K562 (cell line): ENCODE data around the gene COL5A3. TPM values are rescaled to one million over a fixed set of nuclear protein-coding genes. Genes with fewer than 3 reads are reported as not detected.

Source experiments
- CHD4 ChIP-seq: fragments of 200-600 bp; sonication (generic); IDR thresholded peaks from 3 replicates; pipeline ENCODE4 v1.6.1; 2012; ENCODE audit warnings: low read depth, mild to moderate bottlenecking, mixed read lengths, low read length, inconsistent platforms; ENCODE audit not compliant: insufficient read depth, insufficient replicate concordance, poor library complexity, severe bottlenecking
- DPF2 ChIP-seq: fragments of 450-650 bp; IDR thresholded peaks from 2 replicates; pipeline ENCODE4 v1.6.1; 2016
- E2F6 ChIP-seq, 2 experiments: IDR thresholded peaks; 2 replicates each; pipeline ENCODE4 v1.6.1; 2011; ENCODE audit warnings: borderline replicate concordance in 1 of 2, control low read depth in 1 of 2, low read depth in 1 of 2, low read length in 1 of 2, mild to moderate bottlenecking in 1 of 2, mixed read lengths in 1 of 2, moderate library complexity in 1 of 2; ENCODE audit not compliant: insufficient read depth in 1 of 2, insufficient read length in 1 of 2, poor library complexity in 1 of 2, severe bottlenecking in 1 of 2; ENCODE audit errors: extremely low read depth in 1 of 2
- ELF4 ChIP-seq: fragments of 450-650 bp; formaldehyde crosslinking; IDR thresholded peaks from 2 replicates; pipeline ENCODE4 v1.4.0; 2022; ENCODE audit warnings: missing genetic modification characterization
- EP300 ChIP-seq: IDR thresholded peaks from 2 replicates; pipeline ENCODE4 v1.6.1; 2012; ENCODE audit warnings: low read length, improper control_type of control experiment
- EP400 ChIP-seq: fragments of 450-650 bp; IDR thresholded peaks from 2 replicates; pipeline ENCODE4 v1.6.1; 2017; ENCODE audit warnings: antibody characterized with exemption, mild to moderate bottlenecking, moderate library complexity
- HMG20A ChIP-seq: fragments of 450-650 bp; formaldehyde crosslinking; conservative IDR thresholded peaks from 2 replicates; pipeline ENCODE4 v1.4.0; 2020; ENCODE audit warnings: mild to moderate bottlenecking, mixed read lengths
- KAT7 ChIP-seq: sonication (generic); formaldehyde crosslinking; IDR thresholded peaks from 2 replicates; pipeline ENCODE4 v1.8.0; 2022; ENCODE audit warnings: missing genetic modification reagents, mild to moderate bottlenecking, borderline replicate concordance
- KAT8 ChIP-seq: fragments of 450-650 bp; IDR thresholded peaks from 2 replicates; pipeline ENCODE4 v1.6.1; 2016; ENCODE audit warnings: low read depth, mild to moderate bottlenecking
- MAFK ChIP-seq: IDR thresholded peaks from 2 replicates; pipeline ENCODE4 v1.6.1; 2011; ENCODE audit warnings: low read length, improper control_type of control experiment
- MAX ChIP-seq: sonication (generic); formaldehyde crosslinking; IDR thresholded peaks from 2 replicates; pipeline ENCODE4 v1.9.0; 2022; ENCODE audit warnings: mild to moderate bottlenecking, missing genetic modification reagents
- MED1 ChIP-seq: sonication (generic); formaldehyde crosslinking; IDR thresholded peaks from 2 replicates; pipeline ENCODE4 v1.8.1; 2023; ENCODE audit warnings: missing genetic modification reagents, borderline replicate concordance
- MEIS2 ChIP-seq: fragments of 450-650 bp; IDR thresholded peaks from 2 replicates; pipeline ENCODE4 v1.6.1; 2014; ENCODE audit warnings: mild to moderate bottlenecking; ENCODE audit not compliant: partially characterized antibody
- MLLT1 ChIP-seq, 2 experiments: fragments of 450-650 bp; IDR thresholded peaks; 2 replicates each; pipeline ENCODE4 v1.6.1; 2016
- MTF1 ChIP-seq: fragments of 250-450 bp; sonication (Bioruptor Pico); IDR thresholded peaks from 2 replicates; pipeline ENCODE4 v1.9.0; 2021; ENCODE audit warnings: moderate library complexity, mild to moderate bottlenecking, inconsistent platforms, borderline replicate concordance
- RB1 ChIP-seq: fragments of 450-650 bp; IDR thresholded peaks from 2 replicates; pipeline ENCODE4 v1.6.1; 2017; ENCODE audit warnings: low read depth, mild to moderate bottlenecking
- SP1 ChIP-seq: sonication (generic); formaldehyde crosslinking; IDR thresholded peaks from 2 replicates; pipeline ENCODE4 v1.8.1; 2022; ENCODE audit warnings: mild to moderate bottlenecking, missing genetic modification reagents
- TFAP4 ChIP-seq: sonication (generic); formaldehyde crosslinking; IDR thresholded peaks from 2 replicates; pipeline ENCODE4 v1.8.0; 2022; ENCODE audit warnings: missing genetic modification reagents, mild to moderate bottlenecking, moderate library complexity, borderline replicate concordance
- THAP7 ChIP-seq: fragments of 250-450 bp; sonication (Bioruptor Pico); IDR thresholded peaks from 2 replicates; pipeline ENCODE4 v1.5.0; 2021
- YY1 ChIP-seq, 3 experiments: IDR thresholded peaks; 2 replicates each; pipeline ENCODE4 v1.6.1; 2011; ENCODE audit warnings: low read length in 2 of 3, mild to moderate bottlenecking in 2 of 3, moderate library complexity in 2 of 3, borderline replicate concordance in 1 of 3, control low read depth in 1 of 3, low read depth in 1 of 3; ENCODE audit not compliant: insufficient read depth in 3 of 3, insufficient replicate concordance in 2 of 3, control insufficient read depth in 1 of 3, insufficient read length in 1 of 3; ENCODE audit errors: extremely low read depth in 1 of 3
- ZNF512 ChIP-seq: IDR thresholded peaks from 2 replicates; pipeline ENCODE4 v1.6.1; 2016; ENCODE audit warnings: missing genetic modification characterization, missing compliant biosample characterization
- polyA plus RNA-seq, 8 experiments: library from polyadenylated mRNA; depleted of rRNA in 4 of 8; stranded (reverse) in 5 of 8; unstranded in 3 of 8; fragments of >200 nt; fragmentation: Nextera tagmentation in 2 of 8; fragmentation: Illumina TruSeq in 1 of 8; extraction: Ambion mirVana in 2 of 8; extraction: Trizol in 1 of 8; gene quantifications; 2 replicates each; pipeline versions ENCODE4 v1.2.1 to v1.2.3, GENCODE V29; 2011 to 2014; ENCODE audit warnings: inconsistent platforms in 1 of 8, missing spikeins in 1 of 8
- total RNA-seq, 7 experiments: library from RNA; depleted of rRNA in 6 of 7; stranded (reverse); fragments of >200 nt in 6 of 7; fragmentation: Illumina TruSeq in 2 of 7; extraction: Trizol in 2 of 7; gene quantifications; 2 replicates each; pipeline versions ENCODE4 v1.2.1 to v1.2.3, GENCODE V29; 2011 to 2021; ENCODE audit warnings: low replicate concordance in 1 of 7

Gene COL5A3
- total and polyA plus RNA-seq, 9 of the 15 experiments (the other 6 are each of a cell fraction or from before 2014, with no cell fraction given) = 0.01 to 0.02 TPM; not detected in 7

- TF ChIP-seq KAT7 (no peak), THAP7 (no peak), MAFK (no peak), MLLT1 (IDR thresholded peaks at IDR 0.05) (no peak), MTF1 (CRISPR knock-in tag) (no peak), HMG20A (CRISPR knock-in tag) (no peak), CHD4 (no peak), KAT8 (no peak), YY1 (IDR thresholded peaks at IDR 0.05; ENCODE audit: borderline replicate concordance in 1 of 3, control insufficient read depth in 1 of 3, extremely low read depth in 1 of 3, insufficient read depth in 3 of 3, insufficient read length in 1 of 3, insufficient replicate concordance in 2 of 3, low read depth in 1 of 3, low read length in 2 of 3) (no peak), MED1 (CRISPR knock-in tag) (no peak), E2F6 (IDR thresholded peaks at IDR 0.05; ENCODE audit: borderline replicate concordance in 1 of 2, extremely low read depth in 1 of 2, insufficient read depth in 1 of 2, insufficient read length in 1 of 2, low read depth in 1 of 2, low read length in 1 of 2, poor library complexity in 1 of 2, severe bottlenecking in 1 of 2) (peak; percentile 84 to 91), MEIS2 (no peak), TFAP4 (CRISPR knock-in tag) (no peak; the same call in 1 of the 2 replicates), SP1 (no peak), DPF2 (peak; percentile 60), EP400 (peak; percentile 60; the same call in 1 of the 2 replicates), EP300 (no peak), ELF4 (no peak), RB1 (no peak), MAX (CRISPR knock-in tag) (peak; percentile 86), ZNF512 (tag) (peak; percentile 84; the same call in 1 of the 2 replicates)
Observed at GRCh38 chr19:9945319-9945966, 64.9 kb downstream of the COL5A3 start (continued).
